Fibroblast of the conjunctiva (primary cell): Measurements from ENCODE around the gene NLE1.
"Not testable (repeated sequence)": the region's sequence is repeated elsewhere in the genome, so short reads cannot be mapped to it uniquely, and the experiment has no call there.

Experiments used
- DNase-seq: peaks from one replicate; pipeline ENCODE4 v3.0.0-alpha.2; 2010; ENCODE audit warnings: low read depth

The NLE1 gene

GRCh38 chr17:35127751-35128514 is 14.2 kb downstream of the NLE1 start:
- DNase-seq = peak; percentile 69

- no peak for DNase-seq
These were observed 20.8 kb downstream of the NLE1 start, which contains the start of gene FNDC8 for GRCh38 chr17:35121315-35121714. TSS of gene FNDC8 (plus strand) at chr17:35121615. CDS start at chr17:35121694, 79 bp downstream.

GRCh38 chr17:35119370-35120165 is 22.5 kb downstream of the NLE1 start, which contains the start of gene RAD51D:
TSS of gene RAD51D (minus strand) at chr17:35119860. CDS start at chr17:35119613, 247 bp downstream.
- peak; percentile 34 for DNase-seq

GRCh38 chr17:35117984-35118383 is 24.1 kb downstream of the NLE1 start:
- no peak for DNase-seq

GRCh38 chr17:35116845-35117244 is 25.3 kb downstream of the NLE1 start:
- no peak for DNase-seq

- DNase-seq = not testable (repeated sequence)
These were observed 31.3 kb downstream of the NLE1 start for GRCh38 chr17:35110791-35111190.

GRCh38 chr17:35104844-35105450 is 37.2 kb downstream of the NLE1 start:
- DNase-seq = no peak

GRCh38 chr17:35103271-35103670 is 38.8 kb downstream of the NLE1 start:
- no peak for DNase-seq

- DNase-seq = no peak
These were observed 40.4 kb downstream of the NLE1 start for GRCh38 chr17:35101725-35102124.

GRCh38 chr17:35101036-35101435 is 41.1 kb downstream of the NLE1 start:
- DNase-seq = no peak

GRCh38 chr17:35099908-35100307 is 42.2 kb downstream of the NLE1 start:
- no peak for DNase-seq

GRCh38 chr17:35097776-35098175 is 44.3 kb downstream of the NLE1 start:
- DNase-seq = no peak

- DNase-seq = no peak
These were observed 46.4 kb downstream of the NLE1 start for GRCh38 chr17:35095741-35096140.

- peak; percentile 75 for DNase-seq
These were observed 47.2 kb downstream of the NLE1 start for GRCh38 chr17:35094902-35095301.

- not testable (repeated sequence) for DNase-seq
These were observed 51.4 kb downstream of the NLE1 start for GRCh38 chr17:35090707-35091106.

- DNase-seq = no peak
These were observed 52.4 kb downstream of the NLE1 start for GRCh38 chr17:35089586-35090296.

GRCh38 chr17:35088881-35089585 is 53.1 kb downstream of the NLE1 start:
- DNase-seq = peak; percentile 41

- DNase-seq = no peak
These were observed 53.7 kb downstream of the NLE1 start for GRCh38 chr17:35088356-35088880.

- DNase-seq = no peak
These were observed 54.3 kb downstream of the NLE1 start for GRCh38 chr17:35087731-35088355.

GRCh38 chr17:35086931-35087573 is 55.1 kb downstream of the NLE1 start:
- no peak for DNase-seq
